Transverse colon (tissue), 4 donors: Measurements from ENCODE around the gene LRRC3.

ENCODE experiments used
- EP300 ChIP-seq: sonication (generic); formaldehyde crosslinking; IDR thresholded peaks from one replicate; pipeline ENCODE4 v1.6.1; 2017; ENCODE audit warnings: antibody characterized with exemption, low read depth
- POLR2A ChIP-seq: fragments of 450-650 bp; IDR thresholded peaks from one replicate; pipeline ENCODE4 v1.6.1; 2016; ENCODE audit warnings: antibody characterized with exemption, mild to moderate bottlenecking, moderate library complexity
- POLR2AphosphoS5 ChIP-seq, 3 donors: sonication (generic); formaldehyde crosslinking; IDR thresholded peaks; one replicate each; pipeline ENCODE4 v1.6.1; 2016; ENCODE audit warnings: antibody characterized with exemption in 3 of 3
- TF ChIP-seq, protein P1 (sequence below), 5 experiments: fragments of 200-600 bp in 3 of 5; fragments of 450-650 bp in 2 of 5; sonication (generic) in 3 of 5; IDR thresholded peaks; 1 replicate in 2 of 5; 2 replicates in 3 of 5; pipeline ENCODE4 v1.5.1; 2016 to 2017; ENCODE audit warnings: antibody characterized with exemption in 5 of 5, inconsistent platforms in 3 of 5, mild to moderate bottlenecking in 2 of 5, moderate library complexity in 1 of 5

DNA sequence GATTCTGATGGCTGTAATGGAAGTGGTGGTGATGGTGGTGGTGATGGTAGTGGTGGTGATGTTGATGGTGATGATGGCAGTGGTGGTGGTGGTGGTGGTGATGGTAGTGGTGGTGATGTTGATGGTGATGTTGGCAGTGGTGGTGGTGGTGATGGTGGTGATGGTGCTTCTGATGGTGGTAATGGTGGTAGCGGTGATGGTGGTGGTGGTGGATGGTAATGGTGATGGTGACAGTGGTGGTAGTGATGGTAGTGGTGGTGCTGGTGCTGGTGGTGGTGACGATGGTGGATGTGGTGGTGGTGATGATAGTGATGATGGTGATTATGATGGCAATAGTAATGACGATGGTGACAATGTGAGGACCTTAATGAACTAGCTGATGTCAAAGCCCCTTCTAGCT is 35.6 kb upstream of the LRRC3 start:
- TF ChIP-seq, protein P1, sequence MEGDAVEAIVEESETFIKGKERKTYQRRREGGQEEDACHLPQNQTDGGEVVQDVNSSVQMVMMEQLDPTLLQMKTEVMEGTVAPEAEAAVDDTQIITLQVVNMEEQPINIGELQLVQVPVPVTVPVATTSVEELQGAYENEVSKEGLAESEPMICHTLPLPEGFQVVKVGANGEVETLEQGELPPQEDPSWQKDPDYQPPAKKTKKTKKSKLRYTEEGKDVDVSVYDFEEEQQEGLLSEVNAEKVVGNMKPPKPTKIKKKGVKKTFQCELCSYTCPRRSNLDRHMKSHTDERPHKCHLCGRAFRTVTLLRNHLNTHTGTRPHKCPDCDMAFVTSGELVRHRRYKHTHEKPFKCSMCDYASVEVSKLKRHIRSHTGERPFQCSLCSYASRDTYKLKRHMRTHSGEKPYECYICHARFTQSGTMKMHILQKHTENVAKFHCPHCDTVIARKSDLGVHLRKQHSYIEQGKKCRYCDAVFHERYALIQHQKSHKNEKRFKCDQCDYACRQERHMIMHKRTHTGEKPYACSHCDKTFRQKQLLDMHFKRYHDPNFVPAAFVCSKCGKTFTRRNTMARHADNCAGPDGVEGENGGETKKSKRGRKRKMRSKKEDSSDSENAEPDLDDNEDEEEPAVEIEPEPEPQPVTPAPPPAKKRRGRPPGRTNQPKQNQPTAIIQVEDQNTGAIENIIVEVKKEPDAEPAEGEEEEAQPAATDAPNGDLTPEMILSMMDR (IDR thresholded peaks at IDR 0.05), result no peak
- TF ChIP-seq POLR2A (no peak), POLR2AphosphoS5 (IDR thresholded peaks at IDR 0.05) (no peak), EP300 (no peak)
